HepG2 (cell line): Measurements from ENCODE around the gene VPS52.

Source experiments
- ARHGAP35 ChIP-seq: sonication (generic); formaldehyde crosslinking; IDR thresholded peaks from 2 replicates; pipeline ENCODE4 v1.9.0; 2022; ENCODE audit warnings: mild to moderate bottlenecking, inconsistent platforms, moderate library complexity, missing genetic modification reagents, borderline replicate concordance
- ARNT ChIP-seq: fragments of 450-650 bp; IDR thresholded peaks from 2 replicates; pipeline ENCODE4 v1.6.1; 2017
- CREM ChIP-seq, 2 experiments: sonication (generic) in 1 of 2; formaldehyde crosslinking in 1 of 2; IDR thresholded peaks; 2 replicates each; pipeline versions ENCODE4 v1.4.0 to v1.6.1; 2016 to 2020; ENCODE audit warnings: antibody characterized with exemption in 1 of 2, mild to moderate bottlenecking in 1 of 2, missing genetic modification reagents in 1 of 2
- CTCF ChIP-seq: sonication (generic); formaldehyde crosslinking; IDR thresholded peaks from 2 replicates; pipeline ENCODE4 v1.5.0; 2020; ENCODE audit warnings: mild to moderate bottlenecking, missing genetic modification reagents, moderate library complexity
- DPF2 ChIP-seq: sonication (generic); formaldehyde crosslinking; IDR thresholded peaks from 2 replicates; pipeline ENCODE4 v1.4.0; 2020; ENCODE audit warnings: mild to moderate bottlenecking, low read depth, missing genetic modification reagents, borderline replicate concordance
- IRF2 ChIP-seq: IDR thresholded peaks from 2 replicates; pipeline ENCODE4 v1.6.1; 2018; ENCODE audit warnings: missing genetic modification reagents, missing compliant biosample characterization
- KDM5A ChIP-seq: fragments of 200-600 bp; sonication (generic); IDR thresholded peaks from 2 replicates; pipeline ENCODE4 v1.7.0; 2018; ENCODE audit warnings: antibody characterized with exemption, mild to moderate bottlenecking, low read length, borderline replicate concordance
- NFYB ChIP-seq: sonication (generic); formaldehyde crosslinking; IDR thresholded peaks from 2 replicates; pipeline ENCODE4 v1.4.0; 2020; ENCODE audit warnings: missing genetic modification reagents
- POLR2AphosphoS5 ChIP-seq: IDR thresholded peaks from 2 replicates; pipeline ENCODE4 v1.6.1; 2012; ENCODE audit warnings: low read depth, low read length
- SIN3A ChIP-seq: IDR thresholded peaks from 2 replicates; pipeline ENCODE4 v1.6.1; 2011; ENCODE audit warnings: low read depth, mild to moderate bottlenecking, control low read depth, low read length, borderline replicate concordance
- SNAPC5 ChIP-seq: sonication (generic); formaldehyde crosslinking; IDR thresholded peaks from 2 replicates; pipeline ENCODE4 v1.8.1; 2023; ENCODE audit warnings: mild to moderate bottlenecking, missing genetic modification reagents, borderline replicate concordance
- XRCC5 ChIP-seq: fragments of 200-400 bp; formaldehyde crosslinking; optimal IDR thresholded peaks from 2 replicates; pipeline ENCODE3; 2017; ENCODE audit warnings: mild to moderate bottlenecking, low read length
- ZBTB2 ChIP-seq: sonication (generic); formaldehyde crosslinking; IDR thresholded peaks from 2 replicates; pipeline ENCODE4 v1.8.0; 2022; ENCODE audit warnings: low read depth, missing genetic modification reagents
- ZNF180 ChIP-seq: sonication (generic); formaldehyde crosslinking; IDR thresholded peaks from 2 replicates; pipeline ENCODE4 v1.4.0; 2020; ENCODE audit warnings: low read depth, missing genetic modification reagents, borderline replicate concordance

GRCh38 chr6:33204415-33205190 is 67.1 kb downstream of the VPS52 start, which contains the start of gene HSD17B8:
- TF ChIP-seq SIN3A (peak; percentile 75), CTCF (peak; percentile 18; the same call in 1 of the 2 replicates), IRF2 (peak; percentile 40; the same call in 1 of the 2 replicates), XRCC5 (peak; percentile 74), SNAPC5 (no peak), NFYB (CRISPR knock-in tag) (peak; percentile 93), POLR2AphosphoS5 (peak; percentile 86), ZNF180 (CRISPR knock-in tag) (0 out of 2 replicates have a peak, but pooled peaks have one; percentile 56), CREM (IDR thresholded peaks at IDR 0.05) (no peak), CREM (CRISPR knock-in tag; IDR thresholded peaks at IDR 0.05) (no peak), KDM5A (no peak; the same call in 1 of the 2 replicates), DPF2 (peak; percentile 21; the same call in 1 of the 2 replicates), ZBTB2 (no peak), ARHGAP35 (peak; percentile 68; the same call in 1 of the 2 replicates), ARNT (no peak)
